MM.1S (cell line): ENCODE results near the gene MBTPS2.

Source experiments
- DNase-seq: peaks from one replicate; pipeline ENCODE4 v3.0.0-alpha.2; 2015
- H2AFZ ChIP-seq: fragments of 300-600 bp; sonication (generic); 2 replicates; pipeline ENCODE4 v1.6.0; 2016; ENCODE audit warnings: antibody characterized with exemption, low read length
- H3F3A ChIP-seq: fragments of 300-600 bp; sonication (generic); 2 replicates; pipeline ENCODE4 v1.6.1; 2016; ENCODE audit warnings: mild to moderate bottlenecking, antibody characterized with exemption, low read length, moderate library complexity, mixed read lengths; ENCODE audit not compliant: insufficient read depth
- H3K27ac ChIP-seq: fragments of 300-600 bp; sonication (generic); 2 replicates; pipeline ENCODE4 v1.5.1; 2016; ENCODE audit warnings: mild to moderate bottlenecking, low read length
- H3K27me3 ChIP-seq: fragments of 300-600 bp; sonication (generic); replicated peaks from 2 replicates; pipeline ENCODE4 v1.6.0; 2016; ENCODE audit warnings: low read length; ENCODE audit not compliant: insufficient read depth
- H3K36me3 ChIP-seq: fragments of 300-600 bp; sonication (generic); replicated peaks from 2 replicates; pipeline ENCODE4 v1.6.1; 2016; ENCODE audit warnings: mild to moderate bottlenecking, low read length, mixed read lengths; ENCODE audit not compliant: insufficient read depth
- H3K4me1 ChIP-seq: fragments of 300-600 bp; sonication (generic); 2 replicates; pipeline ENCODE4 v1.6.1; 2016; ENCODE audit warnings: low read length, mixed read lengths
- H3K4me2 ChIP-seq: fragments of 300-600 bp; sonication (generic); 2 replicates; pipeline ENCODE4 v1.6.0; 2016; ENCODE audit warnings: low read depth, low read length
- H3K4me3 ChIP-seq: fragments of 300-600 bp; sonication (generic); 2 replicates; pipeline ENCODE4 v1.5.1; 2016; ENCODE audit warnings: low read length, mixed read lengths
- H3K79me2 ChIP-seq: fragments of 300-600 bp; sonication (generic); 2 replicates; pipeline ENCODE4 v1.6.1; 2016; ENCODE audit warnings: mixed run types, low read length, mixed read lengths
- H3K9ac ChIP-seq: fragments of 300-600 bp; sonication (generic); 2 replicates; pipeline ENCODE4 v1.6.1; 2016; ENCODE audit warnings: low read length, mixed read lengths
- H3K9me2 ChIP-seq: fragments of 300-600 bp; sonication (generic); replicated peaks from 2 replicates; pipeline ENCODE4 v1.6.1; 2016; ENCODE audit warnings: mild to moderate bottlenecking, low read length, mixed read lengths; ENCODE audit not compliant: insufficient read depth
- H3K9me3 ChIP-seq: fragments of 300-600 bp; sonication (generic); replicated peaks from 2 replicates; pipeline ENCODE4 v1.6.1; 2016; ENCODE audit warnings: mild to moderate bottlenecking, low read length, mixed read lengths; ENCODE audit not compliant: insufficient read depth
- H4K20me1 ChIP-seq: fragments of 300-600 bp; sonication (generic); 2 replicates; pipeline ENCODE4 v1.6.1; 2016; ENCODE audit warnings: mild to moderate bottlenecking, low read length, moderate library complexity, mixed read lengths; ENCODE audit not compliant: insufficient read depth
- EZH2 ChIP-seq: fragments of 300-600 bp; sonication (generic); optimal IDR thresholded peaks from 2 replicates; pipeline ENCODE3; 2017; ENCODE audit warnings: low read depth, mild to moderate bottlenecking, antibody characterized with exemption, low read length, mixed read lengths
- EZH2phosphoT487 ChIP-seq: fragments of 300-600 bp; sonication (generic); IDR thresholded peaks from 2 replicates; pipeline ENCODE4 v1.6.1; 2018; ENCODE audit warnings: antibody characterized with exemption, low read length
- TF ChIP-seq, protein P1 (sequence below): fragments of 300-600 bp; sonication (generic); IDR thresholded peaks from 2 replicates; pipeline ENCODE4 v1.5.1; 2016; ENCODE audit warnings: antibody characterized with exemption, low read length, mixed read lengths

MBTPS2 gene

DNA sequence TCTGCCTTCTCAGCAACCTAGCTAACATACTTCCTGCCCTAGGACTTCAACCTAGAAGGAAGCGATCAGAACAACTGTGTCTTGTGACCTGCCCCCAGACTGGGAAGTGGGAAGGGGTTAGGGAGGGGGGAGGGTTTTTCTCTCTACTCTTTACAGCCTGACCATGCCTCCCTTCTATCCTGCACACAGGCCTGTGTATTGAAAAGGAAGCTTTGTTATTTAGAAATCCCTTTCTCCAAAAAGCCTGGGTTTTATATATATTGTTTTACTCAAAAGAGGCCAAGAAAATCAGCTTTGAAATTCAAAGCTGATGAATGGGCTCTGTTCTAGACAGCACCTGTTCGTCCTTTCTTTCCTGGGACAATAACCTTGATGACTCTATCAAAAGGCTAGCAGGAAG is 65.9 kb downstream of the MBTPS2 start:
- Histone ChIP-seq H3K36me3 (no peaks in the 10 kb centered on the region), H3K79me2 (no peaks in the 10 kb centered on the region), H3K27me3 (no peaks in the 10 kb centered on the region), H4K20me1 (no peaks in the 10 kb centered on the region), H3F3A (no peaks in the 10 kb centered on the region), H3K9me2 (no peaks in the 10 kb centered on the region), H3K27ac (no peak overlapping the region), H3K4me1 (no peaks in the 10 kb centered on the region), H3K9me3 (no peaks in the 10 kb centered on the region), H3K9ac (no peak overlapping the region), H3K4me3 (no peak overlapping the region), H2AFZ (no peak overlapping the region), H3K4me2 (no peak overlapping the region)
- no peak for DNase-seq
- no peak for TF ChIP-seq EZH2
- TF ChIP-seq EZH2phosphoT487 = no peak
- TF ChIP-seq, protein P1, sequence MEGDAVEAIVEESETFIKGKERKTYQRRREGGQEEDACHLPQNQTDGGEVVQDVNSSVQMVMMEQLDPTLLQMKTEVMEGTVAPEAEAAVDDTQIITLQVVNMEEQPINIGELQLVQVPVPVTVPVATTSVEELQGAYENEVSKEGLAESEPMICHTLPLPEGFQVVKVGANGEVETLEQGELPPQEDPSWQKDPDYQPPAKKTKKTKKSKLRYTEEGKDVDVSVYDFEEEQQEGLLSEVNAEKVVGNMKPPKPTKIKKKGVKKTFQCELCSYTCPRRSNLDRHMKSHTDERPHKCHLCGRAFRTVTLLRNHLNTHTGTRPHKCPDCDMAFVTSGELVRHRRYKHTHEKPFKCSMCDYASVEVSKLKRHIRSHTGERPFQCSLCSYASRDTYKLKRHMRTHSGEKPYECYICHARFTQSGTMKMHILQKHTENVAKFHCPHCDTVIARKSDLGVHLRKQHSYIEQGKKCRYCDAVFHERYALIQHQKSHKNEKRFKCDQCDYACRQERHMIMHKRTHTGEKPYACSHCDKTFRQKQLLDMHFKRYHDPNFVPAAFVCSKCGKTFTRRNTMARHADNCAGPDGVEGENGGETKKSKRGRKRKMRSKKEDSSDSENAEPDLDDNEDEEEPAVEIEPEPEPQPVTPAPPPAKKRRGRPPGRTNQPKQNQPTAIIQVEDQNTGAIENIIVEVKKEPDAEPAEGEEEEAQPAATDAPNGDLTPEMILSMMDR = no peak

DNA sequence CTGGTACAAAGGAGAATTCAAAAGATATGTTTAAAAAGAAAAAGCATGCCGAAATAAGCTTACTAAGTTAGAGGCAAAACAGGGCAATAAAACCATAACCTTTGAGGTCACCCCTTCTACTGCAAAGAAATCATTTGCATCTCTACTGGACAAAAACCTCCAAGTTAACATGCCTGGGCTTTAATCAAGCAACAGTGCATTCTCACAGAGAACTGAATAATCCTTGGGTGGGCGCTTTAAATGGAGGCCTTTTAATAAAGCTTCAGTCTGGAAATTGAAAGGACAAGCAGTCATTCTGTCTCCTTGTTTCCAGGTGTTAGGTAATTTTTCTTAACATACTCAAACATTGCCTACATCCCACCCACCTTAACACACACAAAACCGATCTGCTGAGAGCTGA is 66.5 kb downstream of the MBTPS2 start:
- no peaks in the 10 kb centered on the region for H4K20me1 ChIP-seq
- H3K79me2 ChIP-seq = no peaks in the 10 kb centered on the region
- H3K9me3 ChIP-seq = no peaks in the 10 kb centered on the region
- no peaks in the 10 kb centered on the region for H3K9me2 ChIP-seq
- H3F3A ChIP-seq = no peaks in the 10 kb centered on the region
- no peak for DNase-seq
- no peak overlapping the region for H3K4me3 ChIP-seq
- no peaks in the 10 kb centered on the region for H3K27me3 ChIP-seq
- H3K9ac ChIP-seq = no peak overlapping the region
- H3K27ac ChIP-seq = no peak overlapping the region
- no peak overlapping the region for H3K4me2 ChIP-seq
- no peak overlapping the region for H2AFZ ChIP-seq
- H3K4me1 ChIP-seq = no peaks in the 10 kb centered on the region
- TF ChIP-seq, protein P1 = no peak
- no peak for TF ChIP-seq EZH2phosphoT487
- TF ChIP-seq EZH2 = no peak
- no peaks in the 10 kb centered on the region for H3K36me3 ChIP-seq

DNA sequence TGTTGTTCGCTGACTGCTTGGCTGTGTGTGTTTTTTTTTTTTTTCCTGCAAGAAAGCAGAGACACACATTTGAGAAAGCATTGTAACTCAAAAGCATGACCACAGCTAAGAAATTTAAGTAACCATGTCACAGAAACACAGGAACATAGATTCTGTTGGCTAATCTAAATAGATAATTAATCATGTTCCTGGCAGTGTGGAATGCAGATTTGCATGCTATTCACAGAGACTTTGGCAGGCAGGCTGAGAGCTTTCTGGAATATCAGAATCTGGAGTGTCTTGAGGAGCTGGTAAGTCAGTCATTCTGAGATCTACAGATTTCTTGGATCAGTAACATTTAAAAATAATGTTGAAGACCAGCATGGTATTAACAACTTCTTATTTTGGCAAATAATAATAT is 67.8 kb downstream of the MBTPS2 start:
- TF ChIP-seq, protein P1 = no peak
- no peak for TF ChIP-seq EZH2
- no peaks in the 10 kb centered on the region for H4K20me1 ChIP-seq
- no peak overlapping the region for H2AFZ ChIP-seq
- no peaks in the 10 kb centered on the region for H3K27me3 ChIP-seq
- no peak overlapping the region for H3K4me3 ChIP-seq
- no peak for DNase-seq
- no peaks in the 10 kb centered on the region for H3K9me3 ChIP-seq
- no peaks in the 10 kb centered on the region for H3K4me1 ChIP-seq
- H3K27ac ChIP-seq = no peak overlapping the region
- no peak overlapping the region for H3K4me2 ChIP-seq
- H3K79me2 ChIP-seq = no peaks in the 10 kb centered on the region
- no peaks in the 10 kb centered on the region for H3F3A ChIP-seq
- no peak overlapping the region for H3K9ac ChIP-seq
- no peaks in the 10 kb centered on the region for H3K36me3 ChIP-seq
- H3K9me2 ChIP-seq = no peaks in the 10 kb centered on the region

DNA sequence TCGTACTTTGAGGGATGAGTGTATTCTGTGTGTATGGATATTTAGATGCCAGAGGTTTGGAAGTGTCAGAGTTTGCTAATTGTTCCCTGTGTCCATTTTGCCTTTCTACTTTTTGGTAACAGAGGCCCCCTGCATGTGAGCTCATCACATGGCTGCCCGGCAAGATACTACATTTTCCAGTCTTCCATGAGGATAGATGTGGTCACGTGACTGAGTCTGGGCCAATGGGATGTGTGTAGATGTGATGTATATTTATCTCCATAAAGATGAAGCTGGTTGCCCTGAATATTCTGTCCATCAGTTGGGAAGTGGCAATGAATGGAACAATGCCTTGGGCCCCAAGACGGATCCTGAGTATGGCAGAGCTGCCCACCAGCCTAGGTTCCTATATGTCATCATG is 72.1 kb downstream of the MBTPS2 start:
- DNase-seq = no peak
- H3K4me2 ChIP-seq = no peak overlapping the region
- no peak overlapping the region for H3K9ac ChIP-seq
- TF ChIP-seq EZH2 (no peak), EZH2phosphoT487 (no peak)
- TF ChIP-seq, protein P1 = no peak
- no peaks in the 10 kb centered on the region for H3K9me3 ChIP-seq
- no peaks in the 10 kb centered on the region for H3K9me2 ChIP-seq
- H3K4me3 ChIP-seq = no peak overlapping the region
- H3K36me3 ChIP-seq = no peaks in the 10 kb centered on the region
- H3K4me1 ChIP-seq = no peaks in the 10 kb centered on the region
- H4K20me1 ChIP-seq = no peaks in the 10 kb centered on the region
- H3F3A ChIP-seq = no peaks in the 10 kb centered on the region
- H3K79me2 ChIP-seq = no peaks in the 10 kb centered on the region
- no peaks in the 10 kb centered on the region for H3K27me3 ChIP-seq
- H3K27ac ChIP-seq = no peak overlapping the region
- no peak overlapping the region for H2AFZ ChIP-seq
